PC-9 (cell line): ENCODE results near the gene ZNF526. TPM values are rescaled to one million over a fixed set of nuclear protein-coding genes. Genes with fewer than 3 reads are reported as not detected.

Experiments used
- BruUV-seq: library from RNA; stranded (reverse); fragments of 400-500 nt; replicated peaks from 2 replicates; lab custom pipeline; 2021; lab: Mats Ljungman, UMichigan
- CTCF ChIA-PET: fragments of 300-600 bp; sonication (Branson Sonifier 250); formaldehyde crosslinking; loops from one replicate; lab custom pipeline; 2022; ENCODE audit warnings: antibody characterized with exemption; lab: Charles Lee
- POLR2A ChIA-PET: fragments of 300-600 bp; sonication (Branson Sonifier 250); formaldehyde crosslinking; loops from one replicate; lab custom pipeline; 2022; ENCODE audit warnings: antibody characterized with exemption; ENCODE audit not compliant: unreplicated experiment; lab: Charles Lee
- DNase-seq, 2 experiments: peaks; one replicate each; pipeline versions ENCODE4 v3.0.0 to v3.0.0-alpha.2; 2015 to 2022; ENCODE audit warnings: mixed read lengths in 1 of 2
- H2AFZ ChIP-seq: fragments of 200-600 bp; sonication (generic); 2 replicates; pipeline ENCODE4 v1.8.1; 2017; ENCODE audit warnings: antibody characterized with exemption
- H3F3A ChIP-seq: fragments of 200-600 bp; sonication (generic); 2 replicates; pipeline ENCODE4 v1.8.1; 2017; ENCODE audit warnings: antibody characterized with exemption, mild to moderate bottlenecking, low read depth; ENCODE audit not compliant: insufficient read depth
- H3K27ac ChIP-seq: fragments of 200-600 bp; sonication (generic); 2 replicates; pipeline ENCODE4 v1.6.1; 2016; ENCODE audit warnings: mixed run types
- H3K27me3 ChIP-seq: fragments of 200-600 bp; sonication (generic); 2 replicates; pipeline ENCODE4 v1.6.1; 2016; ENCODE audit warnings: low read depth, mixed run types; ENCODE audit not compliant: insufficient read depth
- H3K36me3 ChIP-seq: fragments of 200-600 bp; sonication (generic); 2 replicates; pipeline ENCODE4 v1.6.1; 2016; ENCODE audit warnings: low read depth, mixed run types
- H3K4me1 ChIP-seq: fragments of 200-600 bp; sonication (generic); replicated peaks from 2 replicates; pipeline ENCODE4 v1.6.1; 2016; ENCODE audit warnings: mixed run types; ENCODE audit not compliant: insufficient read depth
- H3K4me2 ChIP-seq: fragments of 200-600 bp; sonication (generic); 2 replicates; pipeline ENCODE4 v1.6.1; 2017; ENCODE audit warnings: mixed run types
- H3K4me3 ChIP-seq: fragments of 200-600 bp; sonication (generic); 2 replicates; pipeline ENCODE4 v1.6.1; 2016; ENCODE audit warnings: mixed run types
- H3K79me2 ChIP-seq: fragments of 200-600 bp; sonication (generic); 2 replicates; pipeline ENCODE4 v1.6.1; 2017; ENCODE audit warnings: low read depth, mixed run types
- H3K9me2 ChIP-seq: fragments of 200-600 bp; sonication (generic); 2 replicates; pipeline ENCODE4 v1.8.1; 2017; ENCODE audit warnings: mild to moderate bottlenecking; ENCODE audit not compliant: insufficient read depth
- H3K9me3 ChIP-seq: fragments of 200-600 bp; sonication (generic); 2 replicates; pipeline ENCODE4 v1.8.1; 2016; ENCODE audit warnings: low read depth; ENCODE audit not compliant: insufficient read depth
- H4K20me1 ChIP-seq: fragments of 200-600 bp; sonication (generic); 2 replicates; pipeline ENCODE4 v1.8.1; 2017; ENCODE audit not compliant: insufficient read depth
- CTCF ChIP-seq: fragments of 200-600 bp; sonication (generic); conservative IDR thresholded peaks from 2 replicates; pipeline ENCODE4 v1.6.1; 2017; ENCODE audit warnings: mixed run types, antibody characterized with exemption, mild to moderate bottlenecking, moderate library complexity
- EZH2 ChIP-seq: fragments of 200-600 bp; sonication (generic); IDR thresholded peaks from 2 replicates; pipeline ENCODE4 v1.8.0; 2017; ENCODE audit warnings: antibody characterized with exemption, low read depth
- intact Hi-C: fragments of 100-400 bp; cut with micrococcal nuclease; formaldehyde crosslinking; loops from one replicate; pipeline ENCODE4 v1.10.0; 2022; ENCODE audit not compliant: unreplicated experiment
- total RNA-seq: library from RNA; stranded (reverse); gene quantifications from 2 replicates; pipeline ENCODE4 v1.2.3, GENCODE V29; 2021

Gene ZNF526
- total RNA-seq, 1 experiment from 2014 or later, result 13.4 TPM

- DNase-seq, result peak; percentile 81 to 85
- peak overlapping the region; percentile 93 for H3K27ac ChIP-seq
- no TSS peak for BruUV-seq
- H3K4me1 ChIP-seq, result peaks cover 48% of the 10 kb centered on the region
- no peaks in the 10 kb centered on the region for H3K9me3 ChIP-seq
- peaks cover 49% of the 10 kb centered on the region for H3F3A ChIP-seq
- ChIA-PET POLR2A (interaction anchor here (0.5 to 1.0 kb wide), 2 partner anchors 9 to 74 kb away, joined by 3 to 9 read pairs; no protein-coding TSS in a partner anchor), CTCF (interaction anchor here (0.7 to 0.8 kb wide), 2 partner anchors 35 to 75 kb away, joined by 3 to 4 read pairs; no protein-coding TSS in a partner anchor)
- H3K9me2 ChIP-seq, result no peaks in the 10 kb centered on the region
- H4K20me1 ChIP-seq, result 0 out of 2 replicates have a peak, but pooled peaks cover 4% of the 10 kb centered on the region
- no peak for TF ChIP-seq EZH2
- no peak for TF ChIP-seq CTCF
- H3K4me3 ChIP-seq, result peak overlapping the region; percentile 31; the same call in 1 of the 2 replicates
- H2AFZ ChIP-seq, result no peak overlapping the region
- H3K27me3 ChIP-seq, result no peaks in the 10 kb centered on the region
- intact Hi-C loops, result loop anchor here (1.0 to 5.0 kb wide), 3 partner anchors 9 to 75 kb away; partner anchors contain the start of genes DEDD2 and GSK3A
- H3K79me2 ChIP-seq, result peaks cover 82% of the 10 kb centered on the region
- H3K4me2 ChIP-seq, result peak overlapping the region; percentile 75
- H3K36me3 ChIP-seq, result peaks cover 44% of the 10 kb centered on the region
Measured at GRCh38 chr19:42207767-42208271, 12.3 kb upstream of the ZNF526 start.

- Histone ChIP-seq H2AFZ (no peak overlapping the region), H3K36me3 (peaks cover 41% of the 10 kb centered on the region), H3K9me2 (no peaks in the 10 kb centered on the region), H3K27ac (peak overlapping the region; percentile 93), H3K4me1 (peaks cover 48% of the 10 kb centered on the region), H3K27me3 (no peaks in the 10 kb centered on the region), H4K20me1 (peaks cover 10% of the 10 kb centered on the region), H3F3A (peaks cover 43% of the 10 kb centered on the region), H3K79me2 (peaks cover 82% of the 10 kb centered on the region), H3K4me2 (peak overlapping the region; percentile 75), H3K4me3 (no peak overlapping the region), H3K9me3 (no peaks in the 10 kb centered on the region)
- POLR2A ChIA-PET, result no interaction called here
- no peak for DNase-seq
- intact Hi-C loops, result loop anchor here (5.0 kb wide), 1 partner anchor 34 kb away; the partner anchor contains the start of gene GSK3A
- CTCF ChIA-PET, result interaction anchor here (0.6 kb wide), 1 partner anchor 9 kb away, joined by 3 read pairs; the partner anchor contains the start of gene DEDD2
- TF ChIP-seq CTCF (no peak), EZH2 (no peak)
- no TSS peak for BruUV-seq
Measured at GRCh38 chr19:42208612-42209011, 11.5 kb upstream of the ZNF526 start.

- POLR2A ChIA-PET, result no interaction called here
- Histone ChIP-seq H3K79me2 (peaks cover 92% of the 10 kb centered on the region), H3K4me3 (no peak overlapping the region), H3K4me1 (peaks cover 45% of the 10 kb centered on the region), H3K36me3 (peaks cover 42% of the 10 kb centered on the region), H3K9me2 (no peaks in the 10 kb centered on the region), H3K27me3 (no peaks in the 10 kb centered on the region), H3K4me2 (no peak overlapping the region), H3K9me3 (no peaks in the 10 kb centered on the region), H3F3A (peaks cover 35% of the 10 kb centered on the region), H3K27ac (no peak overlapping the region), H4K20me1 (peaks cover 32% of the 10 kb centered on the region), H2AFZ (no peak overlapping the region)
- no peak for TF ChIP-seq EZH2
- CTCF ChIA-PET, result interaction anchor here (0.6 kb wide), 2 partner anchors 78 to 588 kb away, joined by 3 to 21 read pairs; no protein-coding TSS in a partner anchor
- no peak for DNase-seq
- no TSS peak for BruUV-seq
- intact Hi-C loops, result no loop called here
Measured at GRCh38 chr19:42212886-42213285, 7.2 kb upstream of the ZNF526 start.
